HG03521 (cell line): ENCODE data around the gene CLTCL1.
"Not testable (repeated sequence)": the region's sequence is repeated elsewhere in the genome, so short reads cannot be mapped to it uniquely, and the experiment has no call there.

Source experiments
- ATAC-seq: cut with Tn5 transposase; IDR thresholded peaks from one replicate; pipeline ENCODE4 v1.9.1; 2021; ENCODE audit warnings: mild to moderate bottlenecking, moderate library complexity; ENCODE audit not compliant: unreplicated experiment

The CLTCL1 gene

DNA sequence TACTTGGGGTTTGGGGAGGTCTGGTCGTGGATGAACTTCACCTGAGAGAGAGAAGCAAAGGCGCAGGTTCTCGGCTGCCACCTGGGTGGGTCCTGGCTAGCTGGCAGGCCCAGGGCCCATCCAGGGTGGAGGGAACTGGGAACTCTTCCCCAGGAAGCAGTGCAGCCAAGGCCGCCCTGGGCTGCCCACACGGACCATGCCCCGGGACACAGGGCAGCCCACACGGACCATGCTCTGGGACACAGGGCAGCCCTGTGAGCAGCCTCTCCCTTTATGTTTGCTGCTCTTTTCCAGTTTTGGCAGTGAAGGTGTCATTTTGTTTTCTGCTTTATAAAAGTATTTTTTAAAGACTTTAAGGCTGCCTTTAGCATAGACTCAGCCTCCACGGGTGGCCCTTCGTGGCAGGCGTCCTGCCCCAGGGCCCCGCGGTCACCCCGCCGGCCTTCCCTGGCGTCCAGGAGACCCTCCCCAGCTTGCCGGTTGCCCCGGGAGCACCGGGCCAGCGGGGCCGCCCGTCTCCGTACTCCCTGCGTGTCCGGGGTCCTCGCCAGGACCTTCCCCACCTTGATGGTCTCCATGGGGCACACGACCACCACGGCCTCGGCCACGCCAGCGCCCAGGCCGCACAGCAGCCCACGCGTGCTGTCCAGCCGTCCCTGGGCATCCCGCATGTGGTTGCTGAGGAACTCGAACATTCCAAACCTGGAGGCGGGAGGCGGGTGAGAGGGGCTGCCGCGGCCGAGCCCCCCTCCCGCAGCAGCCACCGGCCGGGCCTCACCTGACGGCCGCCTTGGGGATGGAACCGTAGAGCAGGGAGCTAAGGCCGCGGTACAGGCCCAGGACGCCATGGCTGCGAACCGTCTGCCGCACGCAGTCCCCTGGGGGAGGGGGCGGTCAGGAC, 114.1 kb downstream of the CLTCL1 start:
- no peak for ATAC-seq

DNA sequence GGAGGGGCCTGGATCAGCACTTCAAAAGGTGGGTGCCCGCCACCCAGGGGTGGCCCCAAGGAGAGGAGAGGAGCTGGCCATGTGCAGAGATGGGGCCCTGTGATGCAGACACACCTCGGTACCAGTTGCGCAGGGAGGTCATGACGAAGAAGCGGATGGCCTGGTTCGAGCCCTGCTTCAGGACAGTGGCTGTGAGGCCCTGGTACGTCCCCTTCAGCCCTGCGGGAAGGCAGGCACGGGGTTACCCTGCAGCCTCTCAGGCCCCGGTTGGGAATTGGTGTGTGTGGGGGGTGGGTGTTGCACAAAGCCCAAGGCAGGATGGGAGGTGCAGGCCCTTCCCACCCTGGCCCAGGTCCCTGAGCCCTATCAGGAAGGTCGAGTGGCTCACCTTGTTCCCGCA, 114.8 kb downstream of the CLTCL1 start:
- ATAC-seq: no peak

- no peak for ATAC-seq
Observed at GRCh38 chr22:19176175-19176643, 115.3 kb downstream of the CLTCL1 start.

DNA sequence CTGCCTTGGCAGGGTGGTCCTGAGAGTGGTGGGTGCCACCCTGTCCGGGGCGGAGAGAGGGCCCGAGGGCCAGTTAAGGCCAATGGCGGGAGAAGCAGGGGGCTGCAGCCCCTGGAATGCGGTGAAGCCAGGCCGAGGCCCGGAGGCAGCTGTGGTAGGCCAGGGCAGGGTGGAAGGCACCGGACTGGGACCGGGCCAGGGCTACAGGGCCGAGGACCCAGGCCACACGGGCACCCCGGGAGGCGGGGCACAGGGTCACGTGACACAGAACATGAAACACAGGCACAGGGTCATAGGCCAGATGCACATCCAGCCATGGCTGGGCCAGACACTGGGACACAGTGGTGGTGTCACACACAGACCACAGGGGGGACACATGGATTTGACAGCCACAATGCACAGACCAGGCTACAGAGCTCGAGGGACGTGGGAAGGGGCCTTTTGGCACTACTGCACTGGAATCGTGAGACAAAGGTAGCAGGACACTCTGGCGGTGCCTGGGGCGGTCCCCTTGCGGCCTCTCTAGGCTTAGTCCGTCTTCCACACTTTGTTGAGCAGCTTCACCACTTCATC, 115.8 kb downstream of the CLTCL1 start:
- ATAC-seq: no peak

GRCh38 chr22:19175026-19175601, 116.4 kb downstream of the CLTCL1 start:
- no peak for ATAC-seq

- no peak for ATAC-seq
Observed at GRCh38 chr22:19174106-19175025, 117.2 kb downstream of the CLTCL1 start.

GRCh38 chr22:19173047-19174035, 118.2 kb downstream of the CLTCL1 start:
- ATAC-seq: no peak

DNA sequence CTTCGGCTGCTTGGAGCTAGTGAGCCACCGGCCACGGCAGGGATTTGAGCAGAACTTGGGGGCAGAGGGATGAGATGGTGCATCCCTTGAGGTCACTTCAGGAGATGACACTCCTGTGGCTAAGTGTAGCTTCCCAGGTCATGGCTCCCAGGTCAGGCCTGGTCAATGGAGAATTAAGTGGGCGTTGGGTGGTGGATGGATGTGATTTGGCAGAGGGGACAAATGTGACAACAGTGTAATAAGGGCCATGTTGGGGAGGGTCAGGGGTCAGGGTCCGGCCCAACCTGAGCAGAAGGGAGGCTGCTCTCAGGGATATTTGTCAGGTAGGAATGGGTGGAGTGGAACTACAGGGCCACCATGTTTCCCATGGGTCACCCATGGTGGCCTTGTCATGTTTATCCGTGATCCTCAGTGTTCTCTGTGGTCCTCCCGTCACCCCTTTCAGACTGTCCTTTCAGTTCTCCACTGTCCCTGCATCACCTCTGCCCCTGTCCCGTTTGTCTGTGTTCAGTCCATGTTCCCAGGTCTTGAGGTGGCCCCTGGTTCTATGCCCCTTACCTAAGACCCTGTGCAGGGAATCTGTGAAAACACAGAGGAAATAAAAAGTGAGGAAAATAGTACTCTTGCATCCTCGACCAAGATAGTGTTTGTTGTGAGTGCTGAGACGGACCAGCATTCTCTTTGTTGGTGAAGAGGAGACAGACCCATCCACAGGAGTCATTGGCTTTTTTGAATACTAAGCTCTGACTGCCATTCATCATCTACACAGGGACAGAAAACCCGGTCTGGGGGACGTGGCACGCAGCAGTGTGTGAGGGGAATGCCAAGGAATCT, 119.1 kb downstream of the CLTCL1 start:
- no peak for ATAC-seq

- no peak for ATAC-seq
Observed at GRCh38 chr22:19169947-19170318, 121.6 kb downstream of the CLTCL1 start.

GRCh38 chr22:19169002-19169946, 122.2 kb downstream of the CLTCL1 start:
- no peak for ATAC-seq

- no peak for ATAC-seq
Observed at GRCh38 chr22:19168088-19168890, 123.2 kb downstream of the CLTCL1 start.

GRCh38 chr22:19167106-19167869, 124.2 kb downstream of the CLTCL1 start:
- no peak for ATAC-seq

DNA sequence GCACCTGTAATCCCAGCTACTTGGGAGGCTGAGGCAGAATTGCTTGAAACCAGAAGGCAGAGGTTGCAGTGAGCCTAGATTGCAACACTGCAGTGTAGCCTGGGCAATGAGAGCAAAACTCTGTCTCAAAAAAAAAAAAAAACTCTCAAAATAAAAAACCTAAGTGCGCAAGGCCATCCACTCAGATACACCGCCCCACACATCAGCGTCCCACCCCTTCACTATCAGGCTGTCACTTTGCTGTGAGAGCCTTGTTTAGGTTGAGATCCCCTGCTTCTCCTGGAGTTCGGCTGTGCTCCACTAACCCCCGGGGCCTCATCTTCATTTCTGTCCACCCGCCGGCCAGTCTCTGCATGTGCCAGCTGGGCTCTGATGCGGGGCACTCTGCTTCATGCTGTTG, 125.1 kb downstream of the CLTCL1 start:
- no peak for ATAC-seq

DNA sequence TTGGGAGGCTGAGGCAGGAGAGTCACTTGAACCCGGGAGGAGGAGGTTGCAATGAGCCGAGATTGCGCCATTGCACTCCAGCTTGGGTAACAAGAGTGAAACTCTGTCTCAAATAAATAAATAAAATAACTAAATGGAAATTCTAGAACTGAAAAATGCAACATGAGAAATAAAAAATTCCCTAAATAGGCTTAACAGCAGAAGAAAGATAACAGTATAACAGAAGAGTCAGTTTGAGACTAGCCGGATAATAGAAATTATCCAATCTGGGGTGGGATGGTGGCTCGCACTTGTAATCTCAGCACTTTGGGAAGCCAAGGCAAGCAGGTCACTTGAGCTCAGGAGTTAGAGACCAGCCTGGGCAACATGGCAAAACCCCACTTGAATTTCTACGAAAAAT, 127.1 kb downstream of the CLTCL1 start:
- no peak for ATAC-seq

DNA sequence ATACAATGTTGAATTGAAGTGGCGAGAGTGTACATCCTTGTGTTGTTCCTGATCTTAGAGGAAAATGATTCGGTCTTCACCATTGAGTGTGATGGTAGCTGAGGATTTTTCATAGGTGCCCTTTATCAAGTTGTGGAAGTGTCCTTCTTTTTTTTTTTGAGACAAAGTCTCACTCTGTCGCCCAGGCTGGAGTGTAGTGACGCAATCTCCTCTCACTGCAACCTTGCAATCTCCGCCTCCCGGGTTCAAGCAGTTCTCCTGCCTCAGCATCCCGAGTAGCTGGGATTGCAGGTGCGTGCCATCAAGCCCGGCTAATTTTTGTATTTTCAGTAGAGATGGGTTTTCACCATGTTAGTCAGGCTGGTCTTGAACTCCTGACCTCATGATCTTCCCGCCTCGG, 132.9 kb downstream of the CLTCL1 start:
- not testable (repeated sequence) for ATAC-seq

- not testable (repeated sequence) for ATAC-seq
Observed at GRCh38 chr22:19156109-19156508, 135.4 kb downstream of the CLTCL1 start.
